Activated naive CD4-positive, alpha-beta T cell treated with anti-CD3 and anti-CD28 coated beads for 36 hours (primary cell): ENCODE results near the gene ARHGEF4. TPM values are rescaled to one million over a fixed set of nuclear protein-coding genes. Genes with fewer than 3 reads are reported as not detected.

Source experiments
- CTCF ChIA-PET: fragments of 350-600 bp; sonication (Branson Sonifier 250); formaldehyde crosslinking; loops from one replicate; lab custom pipeline; 2021; ENCODE audit warnings: antibody characterized with exemption; lab: Charles Lee
- DNase-seq: peaks from one replicate; pipeline ENCODE4 v3.0.0-alpha.2; 2020
- H3K27ac Mint-ChIP-seq: one replicate; pipeline ENCODE4 v1.8.0; 2021; ENCODE audit warnings: mild to moderate bottlenecking, mixed read lengths
- H3K27me3 Mint-ChIP-seq: one replicate; pipeline ENCODE4 v1.8.0; 2021; ENCODE audit warnings: low read depth, mixed read lengths
- H3K36me3 Mint-ChIP-seq: one replicate; pipeline ENCODE4 v1.8.0; 2021; ENCODE audit warnings: low read depth, mixed read lengths
- H3K4me1 Mint-ChIP-seq: one replicate; pipeline ENCODE4 v1.8.0; 2021; ENCODE audit warnings: low read depth, mixed read lengths
- H3K4me3 Mint-ChIP-seq: one replicate; pipeline ENCODE4 v1.8.0; 2021; ENCODE audit warnings: mild to moderate bottlenecking, moderate library complexity, mixed read lengths
- H3K9me3 Mint-ChIP-seq: one replicate; pipeline ENCODE4 v1.8.0; 2021; ENCODE audit warnings: mixed read lengths
- intact Hi-C: fragments of 100-400 bp; cut with micrococcal nuclease; formaldehyde crosslinking; loops from one replicate; pipeline ENCODE4 v1.15.1; 2023
- total RNA-seq, 2 experiments: library from RNA; stranded (reverse); gene quantifications; one replicate each; pipeline ENCODE4 v1.2.3, GENCODE V29; 2021

Gene ARHGEF4
- total RNA-seq, 2 experiments from 2014 or later = 2.6 to 3.3 TPM

DNA sequence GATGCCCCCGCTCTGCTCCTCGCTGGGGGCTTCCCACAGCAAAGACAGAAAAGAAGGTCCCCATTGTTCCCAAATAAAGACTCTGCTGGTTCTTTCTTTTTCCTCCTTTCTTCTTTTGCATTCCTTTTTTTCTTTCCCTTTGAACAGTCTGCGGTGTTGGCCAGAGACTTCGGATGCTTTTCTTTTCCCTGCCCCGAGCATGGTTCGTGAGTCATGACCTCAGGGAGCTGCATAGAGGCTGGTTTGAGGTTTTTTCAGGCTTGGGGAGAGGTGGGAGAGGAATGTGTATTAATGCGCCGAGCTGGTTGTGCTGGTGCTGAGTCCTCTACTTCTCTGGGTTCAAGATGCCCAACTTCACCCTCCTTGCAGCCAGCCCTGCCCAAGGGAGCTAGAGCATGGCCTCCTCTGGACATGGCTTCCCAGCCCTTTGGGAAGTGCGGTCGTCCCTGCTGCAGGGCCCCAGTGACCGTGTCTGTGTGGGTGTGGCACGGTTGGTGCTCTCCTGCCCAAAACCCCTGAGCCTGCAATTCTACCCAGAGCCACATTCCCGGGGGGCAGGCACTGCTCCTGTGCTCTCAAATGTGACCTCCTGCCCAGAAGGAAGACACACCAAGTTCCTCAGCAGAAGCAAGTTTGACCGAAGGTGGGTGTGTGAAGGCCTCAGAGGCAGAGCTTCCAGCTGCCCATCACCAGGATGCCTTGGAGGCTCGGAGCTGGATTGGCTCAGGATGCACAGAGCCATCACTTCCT lies 9.0 kb upstream of the ARHGEF4 start:
- intact Hi-C loops = no loop called here
- peaks cover 8% of the 10 kb centered on the region for H3K27me3 Mint-ChIP-seq
- H3K9me3 Mint-ChIP-seq = no peaks in the 10 kb centered on the region
- H3K4me3 Mint-ChIP-seq = no peak overlapping the region
- no peaks in the 10 kb centered on the region for H3K36me3 Mint-ChIP-seq
- H3K27ac Mint-ChIP-seq = no peak overlapping the region
- CTCF ChIA-PET = interaction anchor here (1.1 to 1.8 kb wide), 3 partner anchors 9 to 45 kb away, joined by 3 to 9 read pairs (median 4); partner anchors contain the start of gene ARHGEF4
- DNase-seq = no peak
- peaks cover 19% of the 10 kb centered on the region for H3K4me1 Mint-ChIP-seq

DNA sequence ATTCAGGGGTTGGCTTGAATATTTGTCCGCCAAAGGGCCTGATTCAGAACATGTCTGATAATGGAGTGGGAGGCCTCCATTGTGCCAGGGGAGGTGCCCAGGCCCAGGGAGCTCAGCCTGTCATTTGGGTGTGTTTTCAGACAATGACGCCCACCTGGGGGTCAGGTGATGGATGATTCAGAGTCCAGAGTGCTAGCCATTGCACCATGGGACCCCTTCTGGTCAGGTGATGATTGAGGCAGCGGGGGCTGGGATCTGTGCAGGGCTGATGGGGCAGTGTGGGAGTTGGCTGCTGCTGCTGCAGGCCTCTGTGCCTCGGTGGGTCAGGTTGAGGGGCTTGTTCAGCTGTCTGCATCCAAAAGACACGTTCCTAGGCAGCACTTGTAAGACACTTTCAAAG lies 8.3 kb upstream of the ARHGEF4 start:
- intact Hi-C loops = no loop called here
- H3K36me3 Mint-ChIP-seq = no peaks in the 10 kb centered on the region
- H3K4me3 Mint-ChIP-seq = no peak overlapping the region
- no peaks in the 10 kb centered on the region for H3K9me3 Mint-ChIP-seq
- CTCF ChIA-PET = interaction anchor here (0.8 kb wide), 1 partner anchor 31 kb away, joined by 4 read pairs; no protein-coding TSS in a partner anchor
- H3K27me3 Mint-ChIP-seq = peaks cover 14% of the 10 kb centered on the region
- peaks cover 19% of the 10 kb centered on the region for H3K4me1 Mint-ChIP-seq
- no peak for DNase-seq
- H3K27ac Mint-ChIP-seq = no peak overlapping the region

DNA sequence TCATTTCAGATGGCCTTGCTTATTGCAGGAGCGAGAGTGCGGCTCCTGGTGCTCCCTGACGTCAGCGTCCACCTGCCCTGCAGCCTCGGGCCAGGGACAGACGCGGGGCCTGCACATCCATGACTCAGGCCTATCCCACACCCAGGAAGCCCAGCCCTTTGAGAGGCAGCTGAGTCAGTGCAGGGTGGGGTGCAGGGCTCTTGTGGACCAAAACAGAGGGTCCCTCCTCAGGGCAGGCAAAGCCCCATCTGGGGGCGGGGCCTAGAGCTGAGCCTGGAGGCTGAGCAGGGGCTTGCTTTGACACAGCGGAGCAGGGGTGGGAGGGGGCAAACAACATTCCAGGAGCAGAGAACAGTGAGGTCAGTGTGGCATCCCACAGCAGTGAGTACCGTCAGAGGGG lies 7.7 kb upstream of the ARHGEF4 start:
- no peak for DNase-seq
- Mint-ChIP-seq H3K36me3 (no peaks in the 10 kb centered on the region), H3K27ac (no peak overlapping the region), H3K27me3 (peaks cover 14% of the 10 kb centered on the region), H3K9me3 (no peaks in the 10 kb centered on the region), H3K4me3 (no peak overlapping the region), H3K4me1 (peaks cover 13% of the 10 kb centered on the region)
- intact Hi-C loops = no loop called here
- CTCF ChIA-PET = interaction anchor here (0.8 kb wide), 1 partner anchor 32 kb away, joined by 4 read pairs; no protein-coding TSS in a partner anchor

- Mint-ChIP-seq H3K4me1 (no peaks in the 10 kb centered on the region), H3K27ac (no peak overlapping the region), H3K4me3 (no peak overlapping the region), H3K27me3 (peaks cover 19% of the 10 kb centered on the region), H3K36me3 (no peaks in the 10 kb centered on the region), H3K9me3 (no peaks in the 10 kb centered on the region)
- intact Hi-C loops = no loop called here
- CTCF ChIA-PET = interaction anchor here (1.1 kb wide), 1 partner anchor 44 kb away, joined by 3 read pairs; no protein-coding TSS in a partner anchor
- DNase-seq = no peak
Observed at GRCh38 chr2:130830538-130830937, 6.2 kb upstream of the ARHGEF4 start.

GRCh38 chr2:130831356-130831755 lies 5.4 kb upstream of the ARHGEF4 start:
- peaks cover 25% of the 10 kb centered on the region for H3K27me3 Mint-ChIP-seq
- CTCF ChIA-PET = no interaction called here

DNA sequence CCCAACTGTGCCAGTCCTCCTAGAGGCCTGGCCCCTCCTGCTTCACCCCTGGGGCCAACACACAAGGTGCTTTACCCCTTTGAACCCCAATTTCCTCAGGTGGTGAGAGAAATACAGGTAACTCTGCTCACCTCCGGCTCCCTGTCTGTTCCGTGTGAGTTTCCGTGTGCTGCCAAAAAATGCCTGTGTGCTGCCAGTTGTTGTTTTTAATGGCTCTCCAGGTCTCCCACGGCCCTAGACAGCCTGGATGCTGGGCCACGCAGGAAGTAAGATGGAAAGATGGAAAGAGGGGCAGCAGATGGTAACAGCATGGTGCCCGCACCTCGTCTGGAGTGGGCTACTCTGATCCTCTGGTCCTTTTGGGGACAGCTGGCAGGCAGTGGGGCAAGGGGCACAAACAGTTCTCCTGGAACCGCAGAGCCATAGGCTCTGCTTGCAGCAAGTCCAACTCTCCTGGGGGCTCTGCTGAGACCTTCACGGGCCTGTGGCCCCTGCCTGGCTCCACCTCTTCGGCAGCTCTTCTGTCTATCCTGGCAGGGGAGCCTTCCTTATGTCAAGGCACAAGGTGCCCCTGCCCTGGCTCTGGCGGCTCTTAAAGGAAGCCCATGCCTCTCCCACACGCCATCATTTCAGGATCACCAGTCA lies 4.3 kb upstream of the ARHGEF4 start:
- intact Hi-C loops = no loop called here
- Mint-ChIP-seq H3K36me3 (no peaks in the 10 kb centered on the region), H3K4me1 (peaks cover 4% of the 10 kb centered on the region), H3K27me3 (peaks cover 26% of the 10 kb centered on the region), H3K27ac (no peak overlapping the region), H3K4me3 (no peak overlapping the region), H3K9me3 (no peaks in the 10 kb centered on the region)
- CTCF ChIA-PET = no interaction called here
- DNase-seq = no peak

More at GRCh38 chr2:130831356-130831755, 5.4 kb upstream of the ARHGEF4 start:
- H3K27ac Mint-ChIP-seq = no peak overlapping the region
- peaks cover 1% of the 10 kb centered on the region for H3K4me1 Mint-ChIP-seq
- H3K9me3 Mint-ChIP-seq = no peaks in the 10 kb centered on the region
- no peak for DNase-seq
- no peaks in the 10 kb centered on the region for H3K36me3 Mint-ChIP-seq
- intact Hi-C loops = no loop called here
- no peak overlapping the region for H3K4me3 Mint-ChIP-seq

DNA sequence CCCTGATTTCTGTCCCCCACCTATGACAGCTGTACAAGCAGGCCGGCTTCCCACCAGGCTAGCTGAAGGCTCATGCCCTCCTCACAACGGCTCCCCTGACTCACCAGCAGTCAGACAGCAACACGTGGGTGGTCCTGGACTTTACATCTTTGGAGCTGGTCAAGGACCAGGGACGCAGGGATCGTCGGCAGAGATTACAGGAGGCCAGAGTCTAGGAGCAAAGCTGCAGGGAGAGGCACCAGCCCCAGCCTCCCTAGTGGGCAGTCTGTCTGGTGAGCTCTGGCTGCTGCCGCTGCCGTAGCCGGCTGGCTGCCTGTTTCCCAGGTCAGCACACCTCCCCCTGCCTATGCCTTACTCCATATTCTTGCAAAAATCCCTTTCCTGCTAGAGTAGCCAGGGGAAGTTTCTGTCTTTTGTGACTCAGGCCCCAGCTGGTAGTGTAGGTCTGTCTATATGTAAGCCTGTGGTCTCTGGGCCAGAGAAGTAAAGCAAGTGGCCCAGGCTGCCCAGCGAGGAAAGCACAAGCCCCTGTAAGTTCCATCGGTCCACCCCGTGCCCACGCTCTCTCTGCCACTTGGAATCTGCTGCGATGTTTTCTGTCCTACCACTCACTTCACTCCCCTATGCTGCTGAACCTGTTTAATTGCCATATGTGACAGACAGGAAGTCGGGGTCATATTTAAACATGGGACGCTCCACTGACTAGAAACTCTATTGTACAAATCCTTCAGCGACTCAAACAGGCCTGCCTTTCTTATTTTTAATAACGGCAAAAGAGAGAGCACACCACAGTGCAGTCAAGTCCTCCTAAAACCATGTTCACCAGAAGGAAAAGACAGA lies 2.4 kb upstream of the ARHGEF4 start:
- Mint-ChIP-seq H3K9me3 (no peaks in the 10 kb centered on the region), H3K4me1 (peaks cover 4% of the 10 kb centered on the region), H3K4me3 (no peak overlapping the region), H3K27me3 (peaks cover 38% of the 10 kb centered on the region), H3K27ac (no peak overlapping the region), H3K36me3 (no peaks in the 10 kb centered on the region)
- DNase-seq = no peak
- intact Hi-C loops = no loop called here
- CTCF ChIA-PET = interaction anchor here (1.0 to 1.1 kb wide), 2 partner anchors 37 to 39 kb away, joined by 3 to 4 read pairs; no protein-coding TSS in a partner anchor

GRCh38 chr2:130834931-130835765 lies 1.6 kb upstream of the ARHGEF4 start:
- Mint-ChIP-seq H3K27ac (no peak overlapping the region), H3K36me3 (no peaks in the 10 kb centered on the region), H3K9me3 (no peaks in the 10 kb centered on the region), H3K4me3 (no peak overlapping the region), H3K4me1 (peaks cover 4% of the 10 kb centered on the region), H3K27me3 (peaks cover 42% of the 10 kb centered on the region)
- intact Hi-C loops = no loop called here
- CTCF ChIA-PET = interaction anchor here (0.6 to 1.0 kb wide), 2 partner anchors 14 to 38 kb away, joined by 3 read pairs; no protein-coding TSS in a partner anchor
- DNase-seq = no peak

GRCh38 chr2:130835766-130836015 lies 1.0 kb upstream of the ARHGEF4 start:
- Mint-ChIP-seq H3K4me3 (no peak overlapping the region), H3K27me3 (peaks cover 42% of the 10 kb centered on the region), H3K4me1 (peaks cover 4% of the 10 kb centered on the region)

DNA sequence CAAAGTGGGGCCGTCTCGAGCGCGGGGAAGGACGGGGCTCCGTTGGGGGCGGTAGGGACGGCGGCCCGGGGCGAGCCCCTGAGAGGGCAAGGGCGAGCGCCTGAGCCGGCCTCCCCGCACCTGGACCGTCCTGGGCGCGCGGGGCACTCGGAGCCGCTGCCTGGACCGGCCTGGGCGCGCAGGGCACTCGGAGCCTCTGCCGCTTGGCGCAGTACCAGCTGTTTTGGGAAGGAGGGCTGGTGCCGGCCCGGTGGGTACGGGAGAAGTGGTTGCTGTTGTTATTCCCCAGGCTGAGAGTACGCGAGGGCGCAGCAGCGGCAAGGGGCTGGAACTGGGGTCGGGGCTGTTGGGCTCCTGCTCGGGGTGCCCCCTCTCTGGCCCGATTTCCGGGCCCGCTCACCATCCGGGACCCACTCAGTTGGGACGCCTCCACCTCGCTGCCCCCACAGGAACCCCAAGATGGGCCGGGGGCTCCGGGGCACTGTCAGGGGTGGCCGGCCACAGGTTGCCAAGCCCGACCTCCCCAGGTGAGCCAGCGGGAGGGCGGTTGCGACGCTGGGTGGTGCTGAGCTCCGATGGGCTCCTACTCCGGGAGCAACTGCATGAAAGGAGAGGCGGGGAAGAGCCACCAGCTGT lies 579 bp downstream of the ARHGEF4 start:
- no peak for DNase-seq
- Mint-ChIP-seq H3K4me1 (peaks cover 4% of the 10 kb centered on the region), H3K36me3 (no peaks in the 10 kb centered on the region), H3K9me3 (no peaks in the 10 kb centered on the region), H3K27me3 (peaks cover 40% of the 10 kb centered on the region), H3K4me3 (no peak overlapping the region), H3K27ac (no peak overlapping the region)
- CTCF ChIA-PET = interaction anchor here (0.7 to 1.1 kb wide), 2 partner anchors 13 to 40 kb away, joined by 3 to 4 read pairs; no protein-coding TSS in a partner anchor
- intact Hi-C loops = no loop called here

More at GRCh38 chr2:130835766-130836015, 1.0 kb upstream of the ARHGEF4 start:
- Mint-ChIP-seq H3K36me3 (no peaks in the 10 kb centered on the region), H3K9me3 (no peaks in the 10 kb centered on the region), H3K27ac (no peak overlapping the region)
- CTCF ChIA-PET = interaction anchor here (0.6 to 1.2 kb wide), 3 partner anchors 9 to 38 kb away, joined by 3 to 4 read pairs (median 3); no protein-coding TSS in a partner anchor
- no peak for DNase-seq
- intact Hi-C loops = loop anchor here (1.0 kb wide), 1 partner anchor 11 kb away; no protein-coding TSS in a partner anchor
